GM19455 (cell line): ENCODE measurements around the gene SLC23A2.

Experiments
- ATAC-seq: cut with Tn5 transposase; IDR thresholded peaks from one replicate; pipeline ENCODE4 v1.9.1; 2021; ENCODE audit not compliant: unreplicated experiment

The SLC23A2 gene

GRCh38 chr20:4821590-4821989, 179.7 kb downstream of the SLC23A2 start:
- no peak for ATAC-seq

- no peak for ATAC-seq
Observed at GRCh38 chr20:4820806-4821518, 180.3 kb downstream of the SLC23A2 start.

DNA sequence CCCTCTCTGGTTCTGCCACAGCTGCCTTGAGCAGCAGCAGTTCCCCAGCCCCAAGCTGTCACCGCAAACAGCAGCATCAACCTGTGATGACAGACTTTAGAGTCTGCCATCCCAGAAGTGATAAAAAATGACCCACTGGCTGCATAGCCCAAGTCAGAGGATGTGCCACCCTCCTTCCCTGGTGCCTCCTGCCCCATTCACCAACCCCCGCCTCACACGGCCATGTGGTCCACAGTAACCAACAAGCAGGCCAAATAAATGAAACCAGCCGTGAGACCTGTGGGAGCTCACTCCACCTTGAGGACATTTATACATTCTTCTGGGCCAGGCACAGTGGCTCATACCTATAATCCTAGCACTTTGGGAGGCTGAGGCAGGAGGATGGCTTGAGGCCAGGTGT, 181.4 kb downstream of the SLC23A2 start:
- no peak for ATAC-seq

GRCh38 chr20:4817230-4817671, 184.1 kb downstream of the SLC23A2 start:
- ATAC-seq, result no peak

GRCh38 chr20:4815628-4816027, 185.7 kb downstream of the SLC23A2 start:
- no peak for ATAC-seq

DNA sequence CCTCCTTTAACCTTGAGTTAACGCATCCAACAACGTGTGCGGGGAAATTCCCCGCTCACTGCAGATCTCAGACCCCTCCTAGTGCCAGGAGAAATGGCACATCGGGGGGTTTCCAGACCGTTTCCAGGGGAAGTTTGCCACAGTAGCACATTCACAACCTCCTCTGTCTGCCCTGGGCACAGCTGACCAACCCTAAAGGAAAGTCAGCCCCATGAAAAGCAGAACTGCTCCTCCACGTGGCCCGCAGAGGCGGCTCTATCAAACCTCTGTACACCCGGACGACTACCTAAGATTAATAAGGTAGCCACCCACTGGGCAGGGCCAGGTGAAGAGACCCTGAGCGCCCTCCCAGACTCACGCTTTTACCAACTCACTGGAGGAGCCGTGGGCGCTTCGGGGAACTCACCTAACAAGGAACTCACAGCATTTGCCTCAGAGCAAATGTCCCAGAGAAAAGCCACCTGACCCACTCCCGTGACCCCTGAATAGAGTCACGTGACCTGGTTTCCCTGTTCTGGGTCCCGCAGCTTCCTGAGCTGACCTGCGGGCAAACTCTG, 186.5 kb downstream of the SLC23A2 start:
- ATAC-seq, result peak; percentile 41

DNA sequence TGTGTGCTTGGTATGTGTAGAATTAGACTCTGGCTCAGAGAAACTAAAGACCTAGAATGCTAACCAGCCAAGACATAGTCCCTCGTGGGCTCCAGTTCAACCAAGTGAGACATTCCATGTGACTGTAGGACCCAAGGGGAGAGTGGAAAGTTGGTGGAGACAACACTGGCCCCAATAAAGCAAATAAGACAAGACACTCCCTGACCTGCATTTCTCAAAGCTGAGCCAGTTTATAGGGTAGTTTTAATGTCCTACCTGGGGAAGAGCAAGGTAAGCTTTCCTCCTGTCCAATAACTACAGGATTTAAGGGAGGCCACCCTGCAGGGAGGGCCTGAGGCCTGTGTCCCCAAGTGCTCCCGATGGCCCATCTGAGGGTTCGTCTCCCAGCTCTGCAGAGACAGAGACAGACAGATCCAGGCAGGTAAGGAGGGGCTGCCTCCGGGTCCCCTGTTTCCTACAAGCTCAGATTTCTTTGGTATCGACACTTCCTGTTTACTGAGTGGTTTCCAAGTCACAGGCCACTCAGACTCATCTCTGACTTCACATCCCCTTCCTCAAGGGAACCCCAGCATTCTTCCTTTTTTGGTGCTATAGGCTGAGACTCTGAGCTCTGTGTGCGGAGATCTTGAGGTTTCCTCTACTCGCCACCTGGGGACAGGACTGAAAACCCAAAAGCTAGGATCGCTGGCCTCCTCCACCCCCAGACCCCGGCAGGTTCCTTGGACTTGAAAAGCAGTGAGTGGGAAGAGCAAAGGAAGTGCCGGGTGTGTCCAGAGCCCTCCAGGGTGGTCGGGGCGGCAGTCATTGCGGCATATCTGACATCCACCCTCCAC, 187.2 kb downstream of the SLC23A2 start:
- peak; percentile 35 for ATAC-seq

DNA sequence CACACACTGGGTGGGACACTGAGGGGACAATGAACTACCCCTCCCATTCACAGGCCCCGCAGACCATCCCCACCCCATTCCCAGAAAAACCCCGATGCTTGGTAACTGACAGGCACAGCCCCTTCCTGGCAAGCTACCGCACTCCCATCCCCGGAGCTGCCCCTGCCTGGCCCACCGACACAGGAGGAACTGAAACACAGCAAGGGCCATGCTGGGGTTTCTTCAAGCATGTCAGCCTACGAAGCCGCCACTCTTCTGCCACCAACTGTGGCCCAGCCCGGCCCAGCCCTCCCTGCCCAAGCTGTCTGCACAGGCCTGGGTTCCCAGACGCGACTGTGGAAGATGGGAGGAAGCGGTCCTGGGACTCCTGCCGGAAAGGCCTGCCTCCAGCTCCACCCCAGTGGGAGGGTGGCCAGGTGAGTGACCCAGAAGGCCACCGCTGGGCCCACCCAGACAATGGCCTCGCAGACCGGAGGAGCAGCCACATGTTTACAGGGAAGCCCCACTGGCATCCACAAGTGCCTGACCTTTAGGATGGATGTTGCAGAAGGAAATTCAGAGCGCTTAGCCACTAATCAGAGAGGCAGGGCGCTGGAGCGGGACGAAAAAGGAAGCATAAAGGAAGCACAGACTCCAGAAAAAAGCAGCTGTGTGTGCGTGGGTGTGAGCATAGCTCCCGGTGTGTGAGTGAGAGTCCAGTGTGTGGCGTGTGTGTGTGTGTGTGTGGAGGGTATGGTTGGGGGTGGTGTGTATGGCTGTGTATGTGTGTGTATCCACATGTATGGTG, 188.0 kb downstream of the SLC23A2 start:
- ATAC-seq, result no peak

DNA sequence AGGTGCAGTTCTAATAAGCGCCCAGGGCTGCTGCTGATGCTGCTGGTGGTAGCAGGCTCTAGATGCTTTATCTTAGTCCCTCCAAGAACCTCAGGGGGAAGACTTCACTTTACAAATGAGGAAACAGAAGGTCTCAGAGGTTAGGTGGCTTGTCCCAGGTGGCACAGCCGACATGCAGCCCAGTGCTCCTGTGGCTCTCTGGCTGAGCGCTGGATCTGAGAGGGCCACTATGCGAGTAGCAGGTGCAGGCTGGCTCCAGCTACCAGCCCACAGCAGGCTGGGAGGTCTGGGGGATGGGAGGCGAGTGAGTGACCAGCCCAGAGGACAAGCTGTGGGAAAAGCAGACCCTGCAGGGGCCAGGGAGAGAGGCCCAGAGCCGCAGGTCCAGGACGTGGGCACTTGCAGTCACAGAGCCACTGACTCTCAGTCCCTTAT, 188.7 kb downstream of the SLC23A2 start:
- no peak for ATAC-seq

- ATAC-seq, result no peak
Observed at GRCh38 chr20:4812216-4812615, 189.1 kb downstream of the SLC23A2 start.

DNA sequence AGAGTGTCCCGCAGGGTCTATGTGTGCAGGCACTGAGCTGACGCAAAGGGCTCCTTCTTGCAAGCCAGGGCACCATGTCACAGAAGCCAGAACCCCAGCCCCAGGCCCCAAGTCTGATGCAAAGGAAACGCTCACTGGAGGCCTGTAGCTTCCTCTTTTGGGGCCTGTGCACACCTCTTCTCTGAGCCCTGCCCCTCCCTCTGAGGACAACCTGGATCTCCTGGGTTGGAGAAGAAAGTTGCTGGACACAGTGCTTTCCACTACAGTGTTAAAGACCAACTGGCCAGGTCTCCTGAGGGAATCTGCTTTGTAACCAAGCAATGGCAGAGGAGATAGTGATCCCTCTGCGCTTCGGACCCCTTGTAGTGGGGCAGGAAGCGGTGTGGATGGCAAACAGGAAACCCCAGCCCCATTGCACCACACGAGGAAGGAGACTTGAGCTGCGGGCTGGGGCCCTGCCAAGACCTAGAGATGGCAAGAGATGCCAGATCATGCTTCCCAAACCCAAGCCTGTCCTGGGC, 189.6 kb downstream of the SLC23A2 start:
- no peak for ATAC-seq

GRCh38 chr20:4811257-4811656, 190.1 kb downstream of the SLC23A2 start:
- no peak for ATAC-seq

GRCh38 chr20:4810426-4811019, 190.8 kb downstream of the SLC23A2 start:
- no peak for ATAC-seq

DNA sequence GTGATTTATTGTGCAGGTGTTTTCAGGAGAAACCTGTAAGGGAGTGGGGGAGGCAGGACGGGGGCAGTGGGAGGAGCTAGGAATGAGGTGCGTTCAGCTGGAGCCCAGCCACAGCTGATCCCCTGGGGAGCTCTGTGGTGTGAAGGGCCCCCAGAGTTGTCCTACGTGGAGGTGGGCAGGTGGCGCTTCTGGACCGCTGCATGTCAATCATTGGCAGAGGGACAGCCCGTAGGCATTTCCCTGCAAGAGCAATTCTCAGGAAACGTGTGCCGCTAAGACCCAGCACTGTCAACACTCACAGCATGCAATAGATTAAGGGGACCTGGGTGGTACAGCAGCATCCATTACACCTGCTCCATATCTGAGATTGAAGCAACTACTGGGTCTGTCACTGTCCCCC, 191.6 kb downstream of the SLC23A2 start:
- no peak for ATAC-seq

GRCh38 chr20:4808872-4809271, 192.4 kb downstream of the SLC23A2 start:
- no peak for ATAC-seq

DNA sequence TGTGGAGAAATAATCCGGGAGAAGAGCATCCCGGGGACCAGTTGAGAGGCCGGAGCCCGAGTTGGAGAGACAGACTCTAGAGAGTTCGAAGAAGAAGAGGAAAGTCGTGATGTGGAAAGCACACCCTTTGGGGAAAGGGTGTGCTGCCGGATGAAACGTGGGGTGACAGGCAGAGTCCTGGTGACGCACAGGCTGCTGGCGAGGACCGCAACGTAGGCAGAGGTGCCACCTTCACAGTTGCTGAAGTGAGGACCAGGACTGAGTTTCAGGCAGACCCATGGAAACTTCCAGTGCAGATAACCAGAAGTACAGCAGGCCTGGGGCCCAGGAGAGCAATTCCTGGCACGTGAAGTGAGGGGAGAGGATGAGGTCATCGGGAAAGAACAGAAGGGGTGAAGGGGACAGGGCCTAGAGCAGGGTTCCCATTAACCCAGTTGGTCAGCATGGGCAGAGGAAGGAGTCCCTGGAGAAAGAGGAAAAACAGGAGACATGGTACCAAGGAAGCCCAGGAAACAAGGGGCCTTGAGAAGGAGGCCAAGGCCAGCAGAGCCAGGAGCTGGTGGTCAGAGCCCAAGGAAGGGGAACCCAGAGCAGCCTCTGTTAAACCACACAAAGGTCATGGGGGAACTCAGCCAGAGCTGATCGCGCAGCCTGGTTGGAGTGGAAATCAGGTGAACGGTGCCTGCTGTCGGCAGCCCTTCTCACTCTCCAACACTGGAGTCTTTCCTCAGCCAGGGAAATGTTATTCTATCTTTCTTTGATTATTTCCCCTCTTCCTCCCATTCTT, 195.5 kb downstream of the SLC23A2 start:
- ATAC-seq, result no peak

DNA sequence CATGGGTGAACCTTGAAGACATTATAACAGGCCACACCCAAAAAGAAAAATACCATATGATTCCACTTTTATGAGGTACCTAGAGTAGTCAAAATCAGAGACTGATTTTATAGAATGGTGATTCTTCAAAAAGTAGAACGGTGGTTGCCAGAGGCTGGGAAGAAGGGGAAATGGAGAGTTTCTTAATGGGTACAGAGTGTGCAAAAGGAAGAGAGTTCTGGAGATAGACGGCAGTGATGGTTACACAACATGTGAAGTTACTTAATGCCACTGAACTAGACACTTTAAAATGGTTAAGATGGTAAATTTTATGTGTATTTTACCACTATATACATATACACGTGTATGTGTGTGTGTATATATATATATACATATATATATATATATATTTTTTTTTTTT, 198.8 kb downstream of the SLC23A2 start:
- ATAC-seq, result no peak
